CD4-positive, alpha-beta T cell treated with Interleukin-10 for 1 hour (primary cell): ENCODE measurements around the gene APOE.
"Not testable (repeated sequence)": the region's sequence is repeated elsewhere in the genome, so short reads cannot be mapped to it uniquely, and the experiment has no call there.

Experiments
- DNase-seq: peaks from one replicate; pipeline ENCODE4 v3.0.0-alpha.2; 2020

APOE gene

GRCh38 chr19:44912854-44913253 is 7.3 kb downstream of the APOE start:
- no peak for DNase-seq

GRCh38 chr19:44913512-44914432 is 8.2 kb downstream of the APOE start:
- not testable (repeated sequence) for DNase-seq

DNA sequence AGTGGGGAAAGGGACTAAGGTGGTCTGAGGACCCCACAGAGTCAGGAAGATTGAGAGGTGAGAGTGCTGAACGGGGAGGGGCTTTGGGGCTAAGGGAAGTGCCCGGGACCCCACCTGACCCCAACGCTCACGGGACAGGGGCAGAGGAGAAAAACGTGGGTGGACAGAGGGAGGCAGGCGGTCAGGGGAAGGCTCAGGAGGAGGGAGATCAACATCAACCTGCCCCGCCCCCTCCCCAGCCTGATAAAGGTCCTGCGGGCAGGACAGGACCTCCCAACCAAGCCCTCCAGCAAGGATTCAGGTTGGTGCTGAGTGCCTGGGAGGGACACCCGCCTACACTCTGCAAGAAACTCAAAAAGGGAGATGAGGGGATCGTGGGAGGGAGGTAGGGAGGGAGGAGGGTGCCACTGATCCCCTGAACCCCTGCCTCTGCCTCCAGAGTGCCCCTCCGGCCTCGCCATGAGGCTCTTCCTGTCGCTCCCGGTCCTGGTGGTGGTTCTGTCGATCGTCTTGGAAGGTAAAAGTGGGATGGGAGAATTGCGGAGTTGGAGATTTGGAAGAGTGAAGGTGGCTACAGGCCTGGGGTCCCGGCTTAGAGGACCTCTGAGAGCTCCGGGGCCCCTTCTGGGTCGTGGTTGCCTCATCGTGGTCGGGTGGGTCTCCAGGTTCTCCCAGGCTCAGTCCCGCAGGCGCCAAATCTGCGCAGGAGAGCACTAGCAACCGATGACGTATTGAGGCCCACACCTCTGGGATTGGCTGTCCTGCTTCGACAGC is 9.0 kb downstream of the APOE start, which contains the start of gene APOC1:
TSS of gene APOC1 (plus strand) at position 176 of the 774 bp plus-strand sequence. CDS start at position 460, 284 bp downstream.
- peak; percentile 82 for DNase-seq

DNA sequence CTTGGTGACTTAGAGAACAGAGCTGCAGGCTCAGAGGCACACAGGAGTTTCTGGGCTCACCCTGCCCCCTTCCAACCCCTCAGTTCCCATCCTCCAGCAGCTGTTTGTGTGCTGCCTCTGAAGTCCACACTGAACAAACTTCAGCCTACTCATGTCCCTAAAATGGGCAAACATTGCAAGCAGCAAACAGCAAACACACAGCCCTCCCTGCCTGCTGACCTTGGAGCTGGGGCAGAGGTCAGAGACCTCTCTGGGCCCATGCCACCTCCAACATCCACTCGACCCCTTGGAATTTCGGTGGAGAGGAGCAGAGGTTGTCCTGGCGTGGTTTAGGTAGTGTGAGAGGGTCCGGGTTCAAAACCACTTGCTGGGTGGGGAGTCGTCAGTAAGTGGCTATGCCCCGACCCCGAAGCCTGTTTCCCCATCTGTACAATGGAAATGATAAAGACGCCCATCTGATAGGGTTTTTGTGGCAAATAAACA is 18.7 kb downstream of the APOE start:
- DNase-seq = no peak

DNA sequence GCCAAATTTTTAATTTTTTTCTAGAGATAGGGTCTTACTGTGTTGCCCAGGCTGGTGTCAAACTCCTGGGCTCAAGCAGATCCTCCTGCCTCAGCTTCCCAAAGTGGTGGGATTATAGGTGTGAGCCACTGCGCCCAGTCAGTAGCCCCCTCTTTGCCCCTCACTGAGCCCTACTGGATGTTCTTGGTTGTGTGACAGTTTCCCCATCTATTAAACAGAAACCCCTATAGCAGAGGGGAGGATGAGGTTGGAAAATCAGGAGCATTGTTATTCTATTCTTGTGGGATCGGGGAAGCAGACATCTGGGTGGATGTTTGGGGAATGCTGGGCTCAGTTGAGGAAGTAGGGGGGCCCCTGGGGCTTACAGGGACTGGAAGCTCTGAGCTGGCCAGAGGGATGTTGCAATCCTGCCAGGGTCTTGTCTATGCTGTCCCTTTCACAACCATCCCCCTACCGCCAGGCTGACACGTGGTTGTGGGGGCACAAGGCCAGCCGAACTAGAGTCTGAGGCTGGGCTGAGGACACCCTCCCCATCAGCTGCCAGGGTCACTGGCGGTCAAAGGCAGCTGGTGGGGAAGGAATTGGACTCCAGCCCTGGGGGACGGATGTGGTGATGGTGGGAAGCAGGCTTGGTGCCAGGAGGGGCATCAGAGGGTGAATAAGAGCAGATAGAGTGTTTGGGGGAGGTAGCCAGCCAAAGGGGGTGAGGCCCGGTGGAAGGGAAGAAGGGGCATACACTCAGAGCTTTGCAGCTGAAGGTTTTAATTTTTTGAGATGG is 19.7 kb downstream of the APOE start:
- DNase-seq = no peak

DNA sequence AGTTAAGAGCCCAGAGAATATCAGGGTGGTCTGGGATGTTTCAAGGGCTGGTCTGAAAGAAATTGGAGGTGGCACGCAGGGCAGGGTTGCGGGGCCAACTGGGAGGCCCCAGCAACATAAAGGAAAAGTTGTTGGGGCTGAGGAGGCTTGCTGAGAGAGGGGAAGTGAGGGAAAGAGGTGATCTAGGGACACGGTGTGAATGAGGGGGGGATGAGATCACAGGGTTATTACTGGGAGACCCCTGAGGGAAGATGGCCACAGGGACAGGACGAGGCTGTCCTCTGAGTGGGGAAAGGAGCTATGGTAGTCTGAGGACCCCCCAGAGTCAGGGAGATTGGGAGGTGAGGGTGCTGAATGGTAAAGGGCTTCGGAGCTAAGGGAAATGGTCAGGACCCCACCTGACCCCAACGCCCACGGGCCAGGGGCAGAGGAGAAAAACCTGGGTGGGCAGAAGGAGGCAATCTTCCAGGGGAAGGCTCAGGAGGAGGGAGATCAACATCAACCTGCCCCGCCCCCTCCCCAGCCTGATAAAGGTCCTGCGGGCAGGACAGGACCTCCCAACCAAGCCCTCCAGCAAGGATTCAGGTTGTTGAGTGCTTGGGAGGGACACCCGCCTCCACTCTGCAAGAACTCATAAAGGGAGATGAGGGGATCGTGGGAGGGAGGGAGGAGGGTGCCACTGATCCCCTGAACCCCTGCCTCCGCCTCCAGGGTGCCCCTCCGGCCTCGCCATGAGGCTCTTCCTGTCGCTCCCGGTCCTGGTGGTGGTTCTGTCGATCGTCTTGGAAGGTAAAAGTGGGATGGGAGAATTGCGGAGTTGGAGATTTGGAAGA is 20.9 kb downstream of the APOE start:
- not testable (repeated sequence) for DNase-seq

GRCh38 chr19:44927746-44928145 is 22.1 kb downstream of the APOE start:
- no peak for DNase-seq

- DNase-seq = no peak
These were observed 24.5 kb downstream of the APOE start for GRCh38 chr19:44930088-44930487.

GRCh38 chr19:44931541-44931940 is 25.9 kb downstream of the APOE start:
- DNase-seq = no peak

- no peak for DNase-seq
These were observed 34.1 kb downstream of the APOE start for GRCh38 chr19:44939668-44940067.

DNA sequence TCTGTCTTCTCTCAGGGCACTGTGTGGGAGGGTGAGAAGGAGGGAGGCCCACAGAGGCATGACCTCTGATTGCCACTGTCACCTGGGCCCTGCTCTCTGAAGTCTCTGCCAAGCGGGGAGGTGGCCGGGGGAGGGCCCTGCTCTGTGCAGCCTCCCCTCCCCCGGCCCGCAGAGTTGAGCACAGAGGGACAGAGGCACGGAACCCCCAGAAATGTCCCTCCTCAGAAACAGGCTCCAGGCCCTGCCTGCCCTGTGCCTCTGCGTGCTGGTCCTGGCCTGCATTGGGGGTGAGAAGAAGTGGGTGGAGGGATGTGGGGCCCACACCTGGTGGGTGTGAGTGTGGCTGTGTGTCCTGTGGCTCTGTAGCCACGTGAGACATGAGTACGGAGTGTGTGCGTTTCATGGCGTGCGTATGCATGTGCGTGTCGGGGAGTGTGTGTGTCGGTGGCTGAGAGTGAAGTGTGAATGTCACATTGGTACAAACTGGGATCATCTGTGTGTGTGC is 36.5 kb downstream of the APOE start, which contains the start of gene APOC4:
TSS of gene APOC4 (plus strand) at position 171 of the 505 bp plus-strand sequence. CDS start at position 212, 41 bp downstream.
- DNase-seq = no peak

DNA sequence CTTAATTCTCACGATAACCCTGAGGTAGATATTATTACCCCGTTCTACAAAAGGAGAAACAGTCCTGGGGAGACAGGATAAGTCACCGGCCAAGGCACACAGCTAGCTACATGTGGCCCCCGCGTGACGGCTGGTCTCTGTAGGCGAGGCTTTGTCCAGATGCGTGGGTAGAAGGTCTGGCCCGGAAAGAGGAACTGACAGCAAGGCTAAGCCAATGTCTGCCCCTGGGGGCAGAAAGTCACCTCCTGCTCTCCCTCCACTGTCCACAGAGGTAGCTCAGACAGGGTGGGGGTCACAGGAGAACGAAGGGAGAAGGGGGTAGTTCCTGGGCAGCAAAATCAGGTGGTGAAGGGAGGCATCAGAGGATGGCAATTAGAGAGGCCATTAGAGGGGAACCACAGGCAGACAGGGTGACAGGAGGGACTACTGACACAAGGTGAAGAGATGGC is 38.2 kb downstream of the APOE start:
- DNase-seq = no peak

GRCh38 chr19:44947041-44947581 is 41.5 kb downstream of the APOE start:
- DNase-seq = no peak

DNA sequence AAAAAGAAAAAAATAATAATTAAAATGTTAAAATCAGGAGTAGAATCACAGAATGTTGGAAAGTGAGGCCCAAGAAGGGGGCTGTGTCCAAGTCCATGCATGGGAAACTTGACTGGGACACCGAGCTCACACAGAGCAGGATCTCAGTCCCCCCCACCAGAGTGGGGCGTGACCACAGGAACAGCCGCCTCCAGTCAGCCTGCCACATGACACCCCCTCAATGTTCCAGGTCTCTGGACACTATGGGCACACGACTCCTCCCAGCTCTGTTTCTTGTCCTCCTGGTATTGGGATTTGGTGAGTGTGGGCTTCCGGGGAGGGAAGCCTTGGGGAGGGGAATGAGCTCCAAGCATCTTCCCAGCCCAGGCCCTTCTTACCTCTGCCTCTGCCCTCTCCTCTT is 42.6 kb downstream of the APOE start:
- no peak for DNase-seq

DNA sequence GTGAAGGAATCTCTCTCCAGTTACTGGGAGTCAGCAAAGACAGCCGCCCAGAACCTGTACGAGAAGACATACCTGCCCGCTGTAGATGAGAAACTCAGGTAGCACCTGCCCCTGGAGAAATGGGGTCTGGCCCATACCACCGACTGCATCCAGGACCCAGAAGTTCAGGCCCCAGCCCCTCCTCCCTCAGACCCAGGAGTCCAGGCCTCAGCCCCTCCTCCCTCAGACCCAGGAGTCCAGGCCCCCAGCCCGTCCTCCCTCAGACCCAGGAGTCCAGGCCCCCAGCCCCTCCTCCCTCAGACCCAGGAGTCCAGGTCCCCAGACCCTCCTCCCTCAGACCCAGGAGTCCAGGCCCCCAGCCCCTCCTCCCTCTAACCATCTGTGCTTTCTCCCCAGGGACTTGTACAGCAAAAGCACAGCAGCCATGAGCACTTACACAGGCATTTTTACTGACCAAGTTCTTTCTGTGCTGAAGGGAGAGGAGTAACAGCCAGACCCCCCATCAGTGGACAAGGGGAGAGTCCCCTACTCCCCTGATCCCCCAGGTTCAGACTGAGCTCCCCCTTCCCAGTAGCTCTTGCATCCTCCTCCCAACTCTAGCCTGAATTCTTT is 43.3 kb downstream of the APOE start:
- no peak for DNase-seq

DNA sequence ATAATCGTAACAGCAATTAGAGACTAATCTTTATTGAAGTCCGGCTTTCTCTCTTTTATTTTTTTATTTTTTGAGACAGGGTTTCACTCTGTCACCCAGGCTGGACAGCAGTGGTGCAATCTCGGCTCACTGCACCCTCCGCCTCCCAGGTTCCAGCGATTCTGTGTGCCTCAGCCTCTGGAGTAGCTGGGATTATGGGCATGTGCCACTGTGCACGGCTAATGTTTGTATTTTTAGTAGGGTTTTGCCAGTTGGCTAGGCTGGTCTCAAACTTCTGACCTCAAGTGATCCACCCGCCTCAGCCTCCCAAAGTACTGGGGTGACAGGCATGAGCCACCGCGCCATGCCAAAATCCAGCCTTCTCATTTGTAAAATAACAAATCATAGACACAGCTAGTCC is 44.0 kb downstream of the APOE start:
- no peak for DNase-seq

DNA sequence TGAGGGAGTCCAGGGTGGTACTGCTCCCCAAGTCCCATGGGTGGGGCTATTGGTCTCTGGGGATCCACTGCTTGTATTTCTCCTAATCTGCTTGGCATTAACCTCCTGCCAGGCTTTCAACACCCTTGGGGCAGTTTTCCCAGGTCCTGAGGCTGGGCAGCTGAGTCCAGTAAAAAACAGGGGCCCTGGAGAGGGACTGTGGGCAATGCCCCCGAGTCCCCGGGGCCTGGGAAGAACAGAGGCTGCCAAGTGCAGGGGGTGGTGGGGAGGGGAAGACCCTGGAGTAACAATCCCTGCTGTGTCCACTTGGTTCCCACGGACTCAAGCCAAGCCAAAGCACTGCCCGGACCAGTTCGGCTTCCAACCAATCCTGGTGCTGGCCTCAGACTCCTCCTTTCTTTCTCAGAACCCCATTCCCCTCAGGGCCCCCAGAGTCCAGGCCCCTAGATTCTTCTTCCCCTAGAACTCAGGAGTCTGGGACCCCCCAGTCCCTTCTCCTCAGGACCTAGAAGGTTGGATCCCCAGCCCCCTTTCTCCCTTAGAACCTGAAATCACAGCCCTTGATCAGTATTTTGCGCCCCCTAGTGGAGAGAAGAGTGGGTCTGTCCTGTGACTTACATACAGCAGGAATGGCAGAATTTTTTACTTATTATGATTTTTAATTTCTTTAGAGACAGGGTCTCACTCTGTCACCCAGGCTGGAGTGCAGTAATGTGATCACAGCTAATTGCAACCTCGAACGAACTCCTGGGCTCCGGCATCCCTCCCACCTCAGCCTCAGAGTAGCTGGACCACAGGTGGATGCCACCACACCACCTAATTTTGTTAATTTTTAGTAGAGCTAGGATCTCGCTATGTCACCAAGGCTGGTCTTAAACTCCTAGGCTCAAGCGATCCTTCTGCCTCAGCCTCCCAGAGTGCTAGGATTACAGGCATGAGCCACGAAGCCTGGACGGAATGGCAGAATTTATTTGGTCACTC is 45.9 kb downstream of the APOE start:
- peak; percentile 82 for DNase-seq

DNA sequence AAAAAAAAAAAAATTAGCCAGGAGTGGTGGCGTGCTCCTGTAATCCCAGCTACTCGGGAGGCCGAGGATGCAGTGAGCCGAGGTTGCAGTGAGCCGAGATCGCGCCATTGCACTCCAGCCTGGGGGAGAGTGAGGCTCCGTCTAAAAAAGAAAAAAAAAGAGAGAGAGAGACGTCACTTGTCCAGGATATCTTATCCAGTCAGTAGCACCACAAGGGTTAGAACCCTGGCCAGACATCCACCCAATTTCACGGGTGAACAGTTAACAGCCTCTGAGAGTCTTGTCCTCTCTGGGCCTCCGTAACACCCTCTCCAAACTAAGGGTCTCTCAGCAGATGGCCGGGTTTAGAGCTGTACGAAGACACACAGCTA is 48.7 kb downstream of the APOE start:
- no peak for DNase-seq
